Activated CD8-positive, alpha-beta memory T cell treated with anti-CD3 and anti-CD28 coated beads, Interleukin-2, amount 50 U/mL, for 24 hours (primary cell): Measurements from ENCODE around the gene DHRS1.

Experiments
- DNase-seq: peaks from one replicate; pipeline ENCODE4 v3.0.0-alpha.2; 2020; ENCODE audit errors: extremely low read depth

Gene DHRS1

DNA sequence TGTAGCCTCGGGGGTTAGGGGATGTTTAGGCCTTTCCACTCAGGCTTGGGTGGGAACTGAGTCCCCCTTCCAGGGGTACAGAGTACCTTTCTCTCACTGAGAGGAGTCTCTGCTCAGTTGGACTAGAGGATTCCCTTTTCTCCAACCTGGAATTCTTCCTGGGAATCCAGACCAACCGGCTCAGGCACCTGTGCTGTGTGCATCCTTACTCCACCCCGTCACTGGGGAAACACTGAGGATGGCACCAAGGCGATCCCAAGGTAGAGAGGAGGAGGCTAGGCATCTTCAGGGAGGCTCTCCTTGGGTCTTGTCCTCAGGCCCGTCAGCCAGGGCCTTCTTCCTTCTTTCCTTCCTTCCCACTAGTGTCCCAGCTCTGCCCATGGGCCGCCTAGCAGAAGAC, 35.7 kb downstream of the DHRS1 start:
- no peak for DNase-seq

GRCh38 chr14:24262821-24263733, 36.5 kb downstream of the DHRS1 start, which contains the start of gene TGM1:
TSS of gene TGM1 (minus strand) at chr14:24263177. CDS start at chr14:24262352, 825 bp downstream.
- no peak for DNase-seq

- DNase-seq, result no peak
These were observed 37.6 kb downstream of the DHRS1 start for GRCh38 chr14:24261969-24262327.

DNA sequence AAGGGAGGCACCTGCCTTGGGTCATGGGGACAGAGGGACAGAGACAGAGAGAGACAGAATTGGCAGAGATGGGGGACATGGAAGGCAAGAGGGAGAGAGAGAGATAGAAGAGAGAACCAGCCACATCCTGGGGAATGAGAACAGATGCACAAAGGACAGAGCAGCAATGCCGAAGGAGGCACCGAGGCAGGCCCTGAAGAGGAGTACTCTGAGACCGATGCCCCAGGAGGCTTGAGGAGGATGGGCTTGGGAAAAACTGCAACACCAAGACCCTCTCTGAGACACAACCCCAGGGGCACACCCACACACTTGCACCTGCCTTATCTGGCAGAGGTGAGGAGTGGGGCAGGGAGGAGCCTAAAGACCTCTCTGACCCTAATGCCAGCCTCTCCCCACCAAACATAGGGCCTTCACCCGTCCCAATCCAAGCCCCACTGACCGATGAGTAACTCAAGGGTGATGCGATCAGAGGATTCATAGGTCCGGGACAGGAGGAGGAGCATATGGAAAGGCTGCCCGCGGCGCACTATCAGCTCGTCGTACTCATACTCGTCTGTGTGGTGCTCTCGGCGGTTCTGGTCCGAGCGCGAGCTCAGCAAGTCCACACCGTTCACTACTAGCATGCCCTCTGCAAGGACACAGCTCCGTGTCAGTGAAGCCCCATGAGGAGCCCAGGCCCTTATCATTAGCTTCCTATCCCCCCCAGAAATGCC, 38.2 kb downstream of the DHRS1 start:
- no peak for DNase-seq

- DNase-seq, result no peak
These were observed 38.8 kb downstream of the DHRS1 start for GRCh38 chr14:24260780-24261157.

GRCh38 chr14:24260026-24260779, 39.4 kb downstream of the DHRS1 start:
- DNase-seq, result no peak

- no peak for DNase-seq
These were observed 40.1 kb downstream of the DHRS1 start for GRCh38 chr14:24259282-24260025.

- DNase-seq, result no peak
These were observed 40.9 kb downstream of the DHRS1 start for GRCh38 chr14:24258548-24259265.

GRCh38 chr14:24258119-24258518, 41.5 kb downstream of the DHRS1 start:
- DNase-seq, result no peak

GRCh38 chr14:24256960-24257359, 42.6 kb downstream of the DHRS1 start:
- DNase-seq, result no peak

GRCh38 chr14:24255931-24256711, 43.5 kb downstream of the DHRS1 start:
- no peak for DNase-seq

- no peak for DNase-seq
These were observed 44.1 kb downstream of the DHRS1 start for GRCh38 chr14:24255438-24255837.

- no peak for DNase-seq
These were observed 44.8 kb downstream of the DHRS1 start for GRCh38 chr14:24254630-24255392.

DNA sequence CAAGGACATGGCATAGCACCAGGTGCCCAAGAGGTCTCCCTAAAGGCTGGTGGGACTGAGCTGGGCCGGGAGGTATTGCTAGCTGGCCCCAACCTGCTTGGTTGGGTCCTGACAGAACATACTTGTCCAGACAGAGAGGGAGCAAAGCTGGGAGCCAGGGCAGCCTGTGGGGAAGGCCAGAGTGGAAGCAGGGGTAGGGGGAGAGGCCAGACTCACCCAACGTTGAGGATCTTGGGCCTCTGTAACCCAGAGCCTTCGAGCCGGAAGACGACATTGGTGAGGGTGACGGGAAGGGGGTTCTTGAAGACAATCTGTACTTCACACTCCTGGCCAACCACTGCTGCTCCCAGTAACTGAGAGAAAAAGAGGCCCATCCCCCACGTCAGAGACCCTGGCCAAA, 45.6 kb downstream of the DHRS1 start:
- no peak for DNase-seq

GRCh38 chr14:24252289-24253124, 47.1 kb downstream of the DHRS1 start:
- no peak for DNase-seq

DNA sequence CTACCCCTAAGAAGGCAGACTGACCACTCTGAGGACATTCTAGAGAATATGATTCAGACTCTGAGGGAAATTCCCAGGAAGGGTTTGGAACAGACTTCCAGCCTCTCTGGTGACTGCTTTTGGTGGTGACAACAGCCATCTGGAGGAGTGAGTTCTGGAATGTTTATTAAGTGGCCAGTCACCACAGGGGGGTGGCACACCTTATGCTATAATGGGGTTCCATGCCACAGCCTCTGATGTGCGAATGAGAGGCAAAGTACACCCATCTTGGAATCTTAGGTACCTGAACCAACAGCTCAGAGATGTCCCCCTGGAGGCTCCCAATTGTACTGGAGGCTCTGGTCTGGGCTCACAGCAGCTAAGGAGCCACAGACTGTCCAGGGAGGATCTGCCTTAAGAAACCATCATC, 47.7 kb downstream of the DHRS1 start:
- no peak for DNase-seq

GRCh38 chr14:24250354-24250753, 49.2 kb downstream of the DHRS1 start:
- no peak for DNase-seq

DNA sequence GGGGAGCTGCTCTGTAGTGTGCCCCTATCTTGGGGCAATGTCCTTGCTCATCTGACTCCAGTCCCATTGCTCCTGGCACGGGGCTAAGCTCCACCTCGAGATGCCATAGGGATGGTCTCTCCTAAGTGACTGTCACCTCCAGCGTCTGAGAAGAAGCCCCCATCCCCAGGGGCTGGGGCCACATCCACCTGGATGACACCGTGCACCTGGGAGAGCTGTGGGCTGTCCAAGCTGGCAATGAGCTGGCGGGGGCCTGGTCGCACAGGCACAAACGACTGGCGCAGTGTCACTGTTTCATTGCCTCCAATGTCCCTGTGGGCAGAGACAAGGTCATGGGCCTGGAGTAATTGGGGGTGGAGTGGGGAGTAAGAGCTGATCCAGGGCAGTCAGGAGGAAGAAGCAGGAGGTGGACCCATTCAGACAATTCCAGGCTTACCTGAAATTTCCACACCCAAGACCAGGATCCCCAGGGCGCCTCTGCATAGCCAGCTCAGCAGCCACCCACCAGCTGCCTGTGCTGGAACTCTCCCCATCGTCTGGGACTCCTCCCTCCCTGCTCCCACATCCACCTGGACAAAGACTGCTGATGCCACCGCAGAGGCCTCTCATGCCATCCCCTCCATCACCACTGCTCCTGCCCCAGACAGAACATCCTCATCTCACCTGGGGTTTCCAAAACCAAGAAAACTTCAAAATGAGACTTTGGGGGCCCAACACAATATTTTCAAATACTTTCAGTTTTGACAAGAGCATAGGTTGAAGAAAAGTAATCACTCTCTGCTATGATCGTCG, 50.2 kb downstream of the DHRS1 start:
- no peak for DNase-seq
